NT2/D1 (cell line): ENCODE measurements around the gene OR52E1.

Experiments used
- SUZ12 ChIP-seq: IDR thresholded peaks from 2 replicates; pipeline ENCODE4 v1.6.1; 2011; ENCODE audit not compliant: insufficient read length, insufficient read depth; ENCODE audit errors: extremely low read depth
- YY1 ChIP-seq: IDR thresholded peaks from 2 replicates; pipeline ENCODE4 v1.6.1; 2011; ENCODE audit not compliant: insufficient read length, insufficient read depth
- ZNF274 ChIP-seq: IDR thresholded peaks from 2 replicates; pipeline ENCODE4 v1.6.1; 2011; ENCODE audit warnings: mild to moderate bottlenecking, low read depth, low read length

- TF ChIP-seq ZNF274: no peak
- no peak for TF ChIP-seq SUZ12
- TF ChIP-seq YY1: no peak
Observed at GRCh38 chr11:5118893-5119292, 49.5 kb downstream of the OR52E1 start.
